Epidermal melanocyte (primary cell): ENCODE data around the gene RBM23.
"Not testable (repeated sequence)": the region's sequence is repeated elsewhere in the genome, so short reads cannot be mapped to it uniquely, and the experiment has no call there.

Source experiments
- DNase-seq: peaks from one replicate; pipeline ENCODE4 v3.0.0; 2011; ENCODE audit warnings: low spot score; ENCODE audit not compliant: insufficient read length

The RBM23 gene

GRCh38 chr14:22865424-22866405 is 53.2 kb downstream of the RBM23 start:
- no peak for DNase-seq

GRCh38 chr14:22864979-22865378 is 54.0 kb downstream of the RBM23 start:
- DNase-seq, result no peak

- no peak for DNase-seq
Observed at GRCh38 chr14:22861651-22862050, 57.3 kb downstream of the RBM23 start.

GRCh38 chr14:22860377-22860776 is 58.6 kb downstream of the RBM23 start:
- not testable (repeated sequence) for DNase-seq

GRCh38 chr14:22856428-22856827 is 62.5 kb downstream of the RBM23 start:
- DNase-seq, result no peak

GRCh38 chr14:22854963-22855724 is 63.8 kb downstream of the RBM23 start:
- no peak for DNase-seq

- DNase-seq, result not testable (repeated sequence)
Observed at GRCh38 chr14:22854296-22854695, 64.7 kb downstream of the RBM23 start.

- peak; percentile 60 for DNase-seq
Observed at GRCh38 chr14:22852940-22853767, 65.8 kb downstream of the RBM23 start.

- no peak for DNase-seq
Observed at GRCh38 chr14:22852599-22852939, 66.4 kb downstream of the RBM23 start.

- not testable (repeated sequence) for DNase-seq
Observed at GRCh38 chr14:22852178-22852577, 66.8 kb downstream of the RBM23 start.

- DNase-seq, result no peak
Observed at GRCh38 chr14:22850944-22851764, 67.8 kb downstream of the RBM23 start.

GRCh38 chr14:22849212-22849819 is 69.6 kb downstream of the RBM23 start:
- no peak for DNase-seq

GRCh38 chr14:22848351-22849164 is 70.4 kb downstream of the RBM23 start:
- peak; percentile 82 for DNase-seq

GRCh38 chr14:22847661-22848341 is 71.1 kb downstream of the RBM23 start:
- peak; percentile 52 for DNase-seq

- DNase-seq, result no peak
Observed at GRCh38 chr14:22846811-22847307, 72.1 kb downstream of the RBM23 start.

- no peak for DNase-seq
Observed at GRCh38 chr14:22845821-22846625, 72.9 kb downstream of the RBM23 start.

GRCh38 chr14:22845103-22845394 is 73.9 kb downstream of the RBM23 start:
- no peak for DNase-seq
